Activated naive CD4-positive, alpha-beta T cell treated with anti-CD3 and anti-CD28 coated beads, Interleukin-2, amount 50 U/mL, for 72 hours (primary cell): Measurements from ENCODE around the gene STX1A. TPM values are rescaled to one million over a fixed set of nuclear protein-coding genes. Genes with fewer than 3 reads are reported as not detected.
A peak's percentile ranks its signal among the peaks of the same experiment; 100 is the strongest.
"Not testable (repeated sequence)": the region's sequence is repeated elsewhere in the genome, so short reads cannot be mapped to it uniquely, and the experiment has no call there.

Source experiments
- ATAC-seq, 2 donors: fragments of 150-1000 bp; cut with Tn5 transposase; 2 replicates each; pipeline ENCODE4 v1.10.0; 2021; ENCODE audit warnings: mild to moderate bottlenecking in 2 of 2, moderate library complexity in 2 of 2
- DNase-seq, 2 donors: peaks; one replicate each; pipeline ENCODE4 v3.0.0; 2021 to 2022; ENCODE audit warnings: low spot score in 2 of 2
- H3K27ac Mint-ChIP-seq, 2 donors: one replicate each; pipeline ENCODE4 v1.8.0; 2022; ENCODE audit warnings: mild to moderate bottlenecking in 2 of 2, mixed read lengths in 2 of 2
- H3K36me3 Mint-ChIP-seq, 2 donors: one replicate each; pipeline ENCODE4 v1.8.0; 2022; ENCODE audit warnings: mixed read lengths in 2 of 2
- H3K9me3 Mint-ChIP-seq, 2 donors: one replicate each; pipeline ENCODE4 v1.8.0; 2022; ENCODE audit warnings: mixed read lengths in 2 of 2
- total RNA-seq, 2 donors: library from RNA; stranded (reverse); gene quantifications; one replicate each; pipeline ENCODE4 v1.2.3, GENCODE V29; 2022

STX1A gene
- total RNA-seq, 2 donors from 2014 or later, result 8.8 to 14.0 TPM

DNA sequence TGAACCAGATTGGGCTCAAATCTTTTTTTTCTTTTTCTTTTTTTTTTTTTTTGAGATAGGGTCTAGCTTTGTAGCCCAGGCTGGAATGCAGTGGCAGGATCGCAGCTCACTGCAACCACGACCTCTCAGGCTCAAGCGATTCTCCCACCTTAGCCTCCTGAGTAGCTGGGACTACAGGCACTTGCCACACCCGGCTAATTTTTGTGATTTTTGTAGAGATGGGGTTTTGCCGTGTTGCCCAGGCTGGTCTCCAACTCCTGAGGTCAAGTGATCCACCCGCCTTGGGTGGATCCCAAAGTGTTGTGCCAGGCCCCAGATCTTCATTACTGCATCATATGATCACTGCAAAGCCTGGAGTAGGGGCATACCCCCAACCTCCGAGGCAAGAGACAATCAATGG lies 39.0 kb downstream of the STX1A start:
- ATAC-seq (no peak), DNase-seq (no peak)

GRCh38 chr7:73679709-73680108 lies 39.8 kb downstream of the STX1A start:
- no peak overlapping the region for H3K27ac Mint-ChIP-seq
- ATAC-seq (no peak), DNase-seq (no peak)
- peaks cover 30 to 37% of the 10 kb centered on the region in 2 donors for H3K36me3 Mint-ChIP-seq
- no peaks in the 10 kb centered on the region for H3K9me3 Mint-ChIP-seq

More for the DNA sequence above, 39.0 kb downstream of the STX1A start:
- Mint-ChIP-seq H3K36me3 (peaks cover 30 to 37% of the 10 kb centered on the region in 2 donors), H3K27ac (no peak overlapping the region), H3K9me3 (no peaks in the 10 kb centered on the region)

DNA sequence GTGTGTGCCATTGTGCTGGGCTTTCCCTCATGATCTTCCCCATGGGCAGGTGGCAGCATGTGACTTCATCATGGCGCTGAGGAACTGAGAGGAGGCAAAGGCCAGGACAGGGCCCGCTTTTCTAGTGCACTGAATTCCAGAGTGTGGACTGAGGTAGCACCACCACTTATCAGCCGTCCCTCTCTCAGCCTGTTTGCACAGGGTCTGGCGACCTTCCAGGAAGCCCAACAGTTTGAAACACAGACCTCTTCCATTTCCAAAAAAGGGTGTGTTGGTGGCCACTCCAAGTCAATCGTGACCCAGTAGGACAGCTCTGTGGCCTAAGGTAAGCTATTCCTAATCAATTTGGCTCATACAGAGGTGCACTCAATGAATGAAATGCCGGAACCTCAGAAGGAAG lies 40.6 kb downstream of the STX1A start:
- peaks cover 27 to 34% of the 10 kb centered on the region in 2 donors for H3K36me3 Mint-ChIP-seq
- H3K27ac Mint-ChIP-seq, result no peak overlapping the region
- H3K9me3 Mint-ChIP-seq, result no peaks in the 10 kb centered on the region
- ATAC-seq (no peak), DNase-seq (no peak)

GRCh38 chr7:73676062-73676461 lies 43.4 kb downstream of the STX1A start:
- H3K36me3 Mint-ChIP-seq, result peaks cover 18 to 20% of the 10 kb centered on the region in 2 donors
- not testable (repeated sequence) for H3K27ac Mint-ChIP-seq, ATAC-seq, DNase-seq, H3K9me3 Mint-ChIP-seq

GRCh38 chr7:73674468-73675124 lies 44.9 kb downstream of the STX1A start:
- DNase-seq (no peak), ATAC-seq (no peak)
- no peak overlapping the region for H3K27ac Mint-ChIP-seq
- H3K36me3 Mint-ChIP-seq, result peaks cover 14 to 20% of the 10 kb centered on the region in 2 donors
- no peaks in the 10 kb centered on the region for H3K9me3 Mint-ChIP-seq

- ATAC-seq, result no peak
- Mint-ChIP-seq H3K36me3 (no peaks in the 10 kb centered on the region), H3K27ac (no peak overlapping the region)
These were observed 47.5 kb downstream of the STX1A start for GRCh38 chr7:73671857-73672445.

GRCh38 chr7:73671322-73671661 lies 48.2 kb downstream of the STX1A start:
- Mint-ChIP-seq H3K9me3 (no peaks in the 10 kb centered on the region), H3K27ac (no peak overlapping the region), H3K36me3 (no peaks in the 10 kb centered on the region)
- DNase-seq, result no peak
- no peak for ATAC-seq

More at GRCh38 chr7:73671857-73672445, 47.5 kb downstream of the STX1A start:
- no peak for DNase-seq
- no peaks in the 10 kb centered on the region for H3K9me3 Mint-ChIP-seq

DNA sequence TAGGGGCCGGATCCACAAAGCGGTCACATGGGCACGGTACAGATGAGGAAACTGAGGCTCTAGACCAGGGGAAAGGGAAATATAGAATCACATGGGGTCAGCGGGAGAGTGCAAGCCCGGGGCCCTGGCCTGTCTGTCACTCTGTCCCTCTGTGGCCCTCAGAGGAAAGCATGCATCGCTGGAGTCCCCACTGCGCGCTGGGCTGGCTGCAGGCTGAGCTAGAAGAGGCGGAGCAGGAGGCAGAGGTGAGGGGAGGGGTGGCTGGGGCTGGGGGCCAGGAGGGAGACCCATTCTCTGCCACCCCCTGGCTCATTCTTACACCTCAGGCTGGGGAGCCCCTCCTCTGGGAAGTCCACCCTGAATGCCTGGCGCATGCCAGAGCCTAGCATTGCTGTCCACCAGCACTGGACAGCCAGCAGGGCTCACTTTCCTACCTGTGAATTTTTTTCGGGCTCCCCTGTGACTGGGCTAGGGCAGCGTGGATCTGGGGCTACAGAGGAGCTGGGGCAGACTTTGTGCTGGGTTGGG lies 49.5 kb downstream of the STX1A start:
- Mint-ChIP-seq H3K36me3 (no peaks in the 10 kb centered on the region), H3K27ac (no peak overlapping the region), H3K9me3 (no peaks in the 10 kb centered on the region)
- DNase-seq (no peak), ATAC-seq (no peak)

- DNase-seq, result no peak
These were observed 50.2 kb downstream of the STX1A start for GRCh38 chr7:73669288-73669701.

DNA sequence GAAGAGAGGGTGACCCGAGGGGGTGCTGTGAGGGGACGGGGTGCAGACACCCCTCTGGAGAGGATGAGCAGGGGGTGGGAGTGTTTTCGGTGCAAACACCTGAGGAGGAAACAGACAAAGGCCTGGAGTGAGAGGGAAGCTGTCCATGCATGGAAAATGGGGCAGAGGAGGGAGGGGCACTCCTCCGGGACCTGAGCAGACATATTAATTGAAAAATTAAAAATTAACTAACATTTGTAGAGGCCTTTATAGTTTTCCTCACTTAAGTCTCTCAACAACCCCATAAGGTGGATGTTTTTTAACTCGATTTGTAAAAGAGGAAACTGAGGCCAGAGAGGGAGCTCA lies 50.6 kb downstream of the STX1A start:
- DNase-seq, result no peak
- Mint-ChIP-seq H3K36me3 (no peaks in the 10 kb centered on the region), H3K9me3 (no peaks in the 10 kb centered on the region), H3K27ac (no peak overlapping the region)
- no peak for ATAC-seq

More at GRCh38 chr7:73669288-73669701, 50.2 kb downstream of the STX1A start:
- H3K36me3 Mint-ChIP-seq, result no peaks in the 10 kb centered on the region
- H3K27ac Mint-ChIP-seq, result no peak overlapping the region
- no peak for ATAC-seq
- no peaks in the 10 kb centered on the region for H3K9me3 Mint-ChIP-seq

- peak in 1 of 2 donors; percentile 0 for ATAC-seq
- no peak for DNase-seq
- Mint-ChIP-seq H3K36me3 (no peaks in the 10 kb centered on the region), H3K27ac (no peak overlapping the region), H3K9me3 (no peaks in the 10 kb centered on the region)
These were observed 51.2 kb downstream of the STX1A start for GRCh38 chr7:73668103-73668885.

DNA sequence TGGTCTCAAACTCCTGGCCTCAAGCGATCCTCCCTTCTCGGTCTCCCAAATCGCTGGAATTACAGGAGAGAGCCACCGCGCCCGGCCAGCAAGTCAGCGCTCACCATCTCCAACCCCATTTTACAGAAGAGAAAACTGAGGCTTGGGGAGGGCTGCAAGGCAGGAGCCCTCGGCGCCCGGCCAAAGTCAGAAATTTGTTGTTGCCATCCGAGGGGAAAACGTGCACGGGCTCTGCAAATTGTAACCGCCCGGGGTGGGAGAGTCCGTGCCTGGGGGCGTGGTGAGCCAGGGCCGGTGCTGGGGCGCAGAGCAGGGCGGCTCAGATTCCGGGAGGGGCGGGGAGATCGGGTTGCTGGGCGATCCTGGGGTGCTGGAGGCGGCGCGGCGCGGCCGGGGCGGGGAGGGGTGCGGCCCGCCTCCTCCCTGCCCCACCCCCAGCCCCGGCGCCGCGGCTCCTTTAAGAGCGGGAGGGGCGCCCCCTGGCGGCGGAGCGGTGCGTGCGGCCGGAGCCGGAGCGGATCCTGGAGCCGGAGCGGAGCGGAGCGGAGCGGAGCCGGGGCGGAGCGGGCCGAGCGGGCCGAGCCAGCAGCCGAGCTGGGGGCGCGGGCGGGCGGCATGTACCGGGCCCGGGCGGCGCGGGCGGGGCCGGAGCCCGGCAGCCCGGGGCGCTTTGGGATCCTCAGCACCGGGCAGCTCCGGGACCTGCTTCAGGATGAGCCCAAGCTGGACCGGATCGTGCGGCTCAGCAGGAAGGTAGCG lies 51.9 kb downstream of the STX1A start, which contains the start of gene VPS37D:
TSS of gene VPS37D (plus strand) at position 488 of the 759 bp plus-strand sequence. CDS start at position 616, 128 bp downstream.
- peak; percentile 84 to 99 for DNase-seq
- no peaks in the 10 kb centered on the region for H3K9me3 Mint-ChIP-seq
- H3K36me3 Mint-ChIP-seq, result no peaks in the 10 kb centered on the region
- ATAC-seq, result peak; percentile 93 to 99
- no peak within 1 kb of the TSS for H3K27ac Mint-ChIP-seq

DNA sequence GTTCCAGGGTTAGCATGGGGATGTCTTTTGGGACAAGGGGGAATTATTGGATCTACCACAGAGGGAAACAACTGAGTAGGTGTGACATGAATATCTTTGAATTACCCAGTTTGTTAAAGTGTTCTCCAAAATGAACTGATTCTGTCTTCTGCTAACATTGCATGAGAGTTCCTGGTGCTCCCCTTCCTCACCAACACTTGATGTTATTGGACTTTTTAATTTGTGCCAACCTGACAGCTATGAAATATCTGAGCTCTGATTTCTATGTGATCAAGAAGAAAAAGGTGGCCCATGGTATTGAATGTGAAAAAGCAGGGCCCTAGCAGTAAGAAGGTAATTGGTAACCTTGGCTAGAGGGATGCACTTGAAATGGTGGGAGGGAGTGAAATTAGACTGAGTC lies 56.4 kb downstream of the STX1A start:
- ATAC-seq (no peak), DNase-seq (no peak)
- Mint-ChIP-seq H3K9me3 (no peaks in the 10 kb centered on the region), H3K27ac (no peak overlapping the region), H3K36me3 (no peaks in the 10 kb centered on the region)

GRCh38 chr7:73660594-73660993 lies 58.9 kb downstream of the STX1A start:
- not testable (repeated sequence) for ATAC-seq, H3K9me3 Mint-ChIP-seq, H3K27ac Mint-ChIP-seq, DNase-seq, H3K36me3 Mint-ChIP-seq

DNA sequence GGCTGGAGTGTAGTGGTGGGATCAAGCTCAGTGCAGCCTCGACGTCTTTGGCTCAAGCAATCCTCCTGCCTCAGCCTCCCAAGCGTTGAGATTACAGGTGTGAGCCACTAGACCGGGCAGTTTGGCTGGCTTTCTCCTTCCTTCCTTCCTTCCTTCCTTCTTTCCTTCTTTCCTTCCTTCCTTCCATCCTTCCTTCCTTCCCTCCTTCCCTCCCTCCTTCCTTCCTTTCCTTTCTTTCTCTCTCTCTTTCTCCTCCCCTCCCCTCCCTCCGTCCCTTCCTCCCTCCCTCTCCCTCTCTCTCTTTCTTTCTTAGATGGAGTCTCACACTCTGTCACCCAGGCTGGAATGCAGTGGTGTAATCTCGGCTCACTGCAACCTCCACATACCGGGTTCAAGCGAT lies 59.5 kb downstream of the STX1A start:
- ATAC-seq, result no peak
- Mint-ChIP-seq H3K36me3 (no peaks in the 10 kb centered on the region), H3K27ac (no peak overlapping the region), H3K9me3 (no peaks in the 10 kb centered on the region)
- DNase-seq, result no peak

DNA sequence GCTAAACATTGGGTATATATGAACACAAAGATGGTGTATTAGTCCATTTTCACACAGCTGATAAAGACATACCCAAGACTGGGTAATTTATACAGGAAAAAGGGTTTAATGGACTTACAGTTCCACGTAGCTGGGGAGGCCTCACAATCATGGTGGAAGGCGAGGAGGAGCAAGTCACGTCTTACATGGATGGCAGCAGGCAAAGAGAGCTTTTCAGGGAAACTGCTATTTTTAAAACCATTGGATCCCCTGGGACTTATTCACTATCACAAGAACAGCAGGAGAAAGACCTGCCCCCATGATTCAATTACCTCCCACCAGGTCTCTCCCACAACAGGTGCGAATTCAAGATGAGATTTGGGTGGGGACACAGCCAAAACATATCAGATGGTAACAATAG lies 64.2 kb downstream of the STX1A start:
- ATAC-seq, H3K27ac Mint-ChIP-seq, H3K36me3 Mint-ChIP-seq, DNase-seq, H3K9me3 Mint-ChIP-seq: not testable (repeated sequence)

- H3K27ac Mint-ChIP-seq, result no peak overlapping the region
- no peak for ATAC-seq
- no peak for DNase-seq
- H3K9me3 Mint-ChIP-seq, result no peaks in the 10 kb centered on the region
- no peaks in the 10 kb centered on the region for H3K36me3 Mint-ChIP-seq
These were observed 66.9 kb downstream of the STX1A start for GRCh38 chr7:73652541-73652949.
